A673 (cell line): ENCODE measurements around the gene CLPX.

Experiments used
- CTCF ChIP-seq: fragments of 300-800, 200-600 bp; sonication (generic); conservative IDR thresholded peaks from 2 replicates; pipeline ENCODE4 v1.5.1; 2017; ENCODE audit warnings: low read depth, mild to moderate bottlenecking, antibody characterized with exemption, low read length, moderate library complexity, mixed read lengths
- EZH2 ChIP-seq: fragments of 200-600 bp; sonication (generic); IDR thresholded peaks from 2 replicates; pipeline ENCODE4 v1.6.1; 2017; ENCODE audit warnings: borderline replicate concordance, low read depth, mild to moderate bottlenecking, mixed read lengths, antibody characterized with exemption, low read length; ENCODE audit not compliant: poor library complexity, severe bottlenecking

DNA sequence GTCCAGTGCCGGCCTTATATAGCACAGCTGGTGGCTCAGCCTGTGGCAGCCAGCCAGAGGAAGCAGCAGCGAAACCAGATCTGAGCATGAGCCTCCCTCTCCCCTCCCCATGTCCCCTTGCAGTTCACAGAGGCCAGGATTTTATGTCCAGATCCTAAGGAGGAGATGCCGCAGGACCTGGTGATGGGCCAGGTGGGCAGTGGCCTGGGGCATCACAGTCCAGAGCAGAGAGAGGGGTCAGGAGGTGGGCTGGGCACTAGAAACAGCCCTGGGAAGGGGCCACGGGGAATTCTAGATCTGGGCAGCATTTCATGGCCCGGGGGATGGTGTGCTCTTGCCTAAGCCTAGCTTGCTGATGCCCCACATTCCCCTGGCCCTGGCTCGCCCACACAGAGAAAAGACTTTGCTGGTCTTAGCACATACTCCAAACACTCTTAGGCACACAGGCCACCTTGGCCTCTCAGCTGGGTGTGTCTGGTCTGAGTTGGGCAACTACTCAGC lies 26.4 kb upstream of the CLPX start:
- TF ChIP-seq CTCF (no peak), EZH2 (no peak)
